VCaP (cell line): ENCODE results near the gene S100PBP.
"Not testable (repeated sequence)": the region's sequence is repeated elsewhere in the genome, so short reads cannot be mapped to it uniquely, and the experiment has no call there.

ENCODE experiments used
- H3K27ac ChIP-seq: fragments of 450-650 bp; 2 replicates; pipeline ENCODE4 v1.5.1; 2017
- TF ChIP-seq, protein P1 (sequence below): fragments of 450-650 bp; conservative IDR thresholded peaks from 2 replicates; pipeline ENCODE4 v1.5.1; 2017; ENCODE audit warnings: mild to moderate bottlenecking, moderate library complexity

S100PBP gene

DNA sequence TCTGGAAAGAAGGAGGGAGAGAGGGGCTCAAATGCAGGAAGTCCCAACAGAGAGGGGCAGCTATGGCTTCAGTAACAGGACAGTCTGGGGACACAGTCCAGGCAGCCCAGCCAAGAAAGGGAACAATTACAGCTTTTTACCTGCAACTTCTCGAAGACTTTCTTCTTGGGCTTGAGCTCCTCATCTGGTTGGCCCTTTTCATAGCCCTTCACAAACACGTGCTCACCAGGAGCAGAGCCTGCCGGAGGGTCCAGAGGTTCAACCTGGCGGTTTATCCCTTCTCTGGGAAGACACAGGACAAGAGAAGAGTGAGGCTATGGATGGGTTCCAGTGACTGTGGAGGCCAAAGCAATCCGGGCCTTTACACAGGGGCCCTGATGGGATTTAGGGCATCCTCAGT, 38.2 kb upstream of the S100PBP start:
- TF ChIP-seq, protein P1, sequence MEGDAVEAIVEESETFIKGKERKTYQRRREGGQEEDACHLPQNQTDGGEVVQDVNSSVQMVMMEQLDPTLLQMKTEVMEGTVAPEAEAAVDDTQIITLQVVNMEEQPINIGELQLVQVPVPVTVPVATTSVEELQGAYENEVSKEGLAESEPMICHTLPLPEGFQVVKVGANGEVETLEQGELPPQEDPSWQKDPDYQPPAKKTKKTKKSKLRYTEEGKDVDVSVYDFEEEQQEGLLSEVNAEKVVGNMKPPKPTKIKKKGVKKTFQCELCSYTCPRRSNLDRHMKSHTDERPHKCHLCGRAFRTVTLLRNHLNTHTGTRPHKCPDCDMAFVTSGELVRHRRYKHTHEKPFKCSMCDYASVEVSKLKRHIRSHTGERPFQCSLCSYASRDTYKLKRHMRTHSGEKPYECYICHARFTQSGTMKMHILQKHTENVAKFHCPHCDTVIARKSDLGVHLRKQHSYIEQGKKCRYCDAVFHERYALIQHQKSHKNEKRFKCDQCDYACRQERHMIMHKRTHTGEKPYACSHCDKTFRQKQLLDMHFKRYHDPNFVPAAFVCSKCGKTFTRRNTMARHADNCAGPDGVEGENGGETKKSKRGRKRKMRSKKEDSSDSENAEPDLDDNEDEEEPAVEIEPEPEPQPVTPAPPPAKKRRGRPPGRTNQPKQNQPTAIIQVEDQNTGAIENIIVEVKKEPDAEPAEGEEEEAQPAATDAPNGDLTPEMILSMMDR = no peak
- H3K27ac ChIP-seq = no peak overlapping the region

GRCh38 chr1:32780005-32780404, 37.4 kb upstream of the S100PBP start:
- H3K27ac ChIP-seq = no peak overlapping the region
- TF ChIP-seq, protein P1 = no peak

DNA sequence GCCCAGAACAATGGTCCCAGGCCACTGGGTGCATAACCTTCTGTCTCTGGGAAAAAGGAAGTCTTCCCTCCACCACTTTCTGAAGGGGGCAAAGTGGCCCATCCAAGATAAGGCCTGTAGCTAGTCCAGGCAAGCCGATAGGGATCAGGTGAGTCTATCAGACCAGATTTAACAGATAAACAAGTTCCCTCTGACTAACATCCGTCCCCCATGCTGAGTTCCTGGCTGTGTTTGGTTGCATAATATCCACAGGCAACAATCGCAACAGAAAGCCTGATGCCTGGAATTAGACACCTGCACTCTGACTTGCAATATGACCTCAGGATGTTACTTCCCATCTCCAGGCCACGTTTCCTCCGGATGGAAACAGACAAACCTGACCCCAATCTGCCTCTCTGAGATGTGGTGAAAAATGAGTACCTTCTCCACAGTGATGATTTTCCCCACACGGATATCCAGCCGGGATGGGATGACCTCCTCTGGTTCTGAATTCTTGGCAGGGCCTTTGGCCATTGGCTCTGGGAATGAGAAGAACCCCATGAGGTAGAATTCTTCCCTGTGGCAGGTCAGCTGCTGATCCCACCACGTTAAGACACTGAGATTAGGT, 36.7 kb upstream of the S100PBP start:
- no peak overlapping the region for H3K27ac ChIP-seq
- TF ChIP-seq, protein P1 = no peak

- TF ChIP-seq, protein P1 = no peak
- no peak overlapping the region for H3K27ac ChIP-seq
Measured at GRCh38 chr1:32782086-32782485, 35.4 kb upstream of the S100PBP start.

DNA sequence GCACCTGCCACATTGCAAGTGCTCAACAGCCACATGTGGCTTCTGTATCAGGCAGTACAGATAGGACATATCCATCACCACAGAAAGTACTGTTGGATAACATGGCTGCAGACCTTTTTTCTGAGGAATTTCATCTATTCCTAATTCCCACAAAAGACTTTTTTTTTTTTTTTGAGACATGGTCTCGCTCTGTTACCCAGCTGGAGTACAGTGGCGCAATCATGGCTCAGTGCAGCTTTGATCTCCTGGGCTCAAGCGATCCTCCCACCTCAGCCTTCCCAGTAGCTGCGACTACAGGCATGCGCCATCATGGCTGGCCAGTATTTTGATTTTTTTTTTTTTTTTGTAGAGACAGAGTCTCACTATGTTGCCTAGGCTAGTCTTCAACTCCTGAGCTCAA, 33.6 kb upstream of the S100PBP start:
- H3K27ac ChIP-seq = no peak overlapping the region
- TF ChIP-seq, protein P1 = no peak

DNA sequence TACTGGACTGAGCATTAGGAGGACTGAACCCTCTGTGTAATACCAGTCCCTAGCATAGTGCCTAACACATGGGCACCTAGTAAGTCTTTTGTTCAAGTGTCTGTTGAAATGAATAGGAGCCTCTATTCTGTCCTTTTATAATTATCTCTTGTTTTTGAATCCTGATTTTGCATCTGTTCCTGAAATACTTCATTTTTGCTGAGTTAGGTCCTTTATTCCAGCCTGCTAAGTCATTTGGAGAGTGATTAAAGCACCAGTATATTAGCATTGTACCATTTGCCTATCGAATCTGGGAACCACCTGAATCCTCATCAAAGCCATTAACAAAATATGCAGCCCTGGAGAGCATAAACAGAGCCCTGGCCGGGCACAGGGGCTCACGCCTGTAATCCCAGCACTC, 32.6 kb upstream of the S100PBP start:
- TF ChIP-seq, protein P1 = no peak
- no peak overlapping the region for H3K27ac ChIP-seq

GRCh38 chr1:32786856-32787255, 30.6 kb upstream of the S100PBP start:
- no peak overlapping the region for H3K27ac ChIP-seq
- TF ChIP-seq, protein P1 = peak; percentile 57

GRCh38 chr1:32789356-32789755, 28.1 kb upstream of the S100PBP start:
- not testable (repeated sequence) for H3K27ac ChIP-seq
